Measurements from ENCODE around the gene NQO2. TPM values are rescaled to one million over a fixed set of nuclear protein-coding genes. Genes with fewer than 3 reads are reported as not detected.

Gene NQO2
- total and polyA plus RNA-seq, 2 donors (not counting 1 experiment from before 2014, with no cell fraction given), result 6.2 to 21.5 TPM

DNA sequence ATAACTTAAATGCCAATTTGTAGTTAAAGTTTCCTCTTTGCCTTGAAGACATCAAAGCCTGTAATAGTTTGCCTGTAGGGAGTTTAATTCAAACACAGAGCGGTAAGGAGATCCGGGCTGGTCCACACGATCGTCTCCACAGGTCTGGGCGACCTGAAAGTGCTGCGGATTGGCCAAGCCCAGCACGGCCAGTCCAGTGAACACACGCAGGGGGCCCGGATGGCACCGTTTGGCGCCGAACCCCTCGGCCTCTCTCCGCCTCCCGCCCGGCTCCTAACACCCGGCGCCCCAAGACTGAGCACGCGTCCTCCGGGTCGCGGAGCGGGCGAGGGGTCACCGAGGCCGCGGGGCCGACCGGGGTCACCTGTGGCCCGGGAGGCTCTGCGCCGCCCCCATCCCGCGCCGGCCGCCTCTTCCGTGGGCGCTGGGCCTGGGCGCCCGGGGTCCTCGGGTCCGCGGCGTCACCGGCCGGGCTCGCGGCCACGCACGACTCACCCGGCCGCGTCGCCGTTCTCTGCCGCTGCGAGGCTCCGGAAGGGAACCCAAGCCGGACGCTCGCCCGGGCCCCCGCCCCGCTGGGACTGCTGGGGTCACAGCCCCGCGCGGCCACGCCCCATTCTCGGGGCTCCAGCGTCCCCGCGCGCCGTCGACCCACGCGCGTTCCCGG, 28.8 kb upstream of the NQO2 start:
- H3K79me2 ChIP-seq (ENCODE audit: control insufficient read depth, insufficient read depth, low read length), result no peaks in the 10 kb centered on the region
- Mint-ChIP-seq H3K27ac (peak overlapping the region; percentile 91), H3K4me3 (peak overlapping the region; percentile 91), H3K9me3 (ENCODE audit: insufficient read depth) (no peaks in the 10 kb centered on the region), H3K27me3 (peaks cover 3% of the 10 kb centered on the region), H3K4me1 (peaks cover 45% of the 10 kb centered on the region)
- H3K27ac ChIP-seq (ENCODE audit: low read length in 2 of 2), result peak overlapping the region in 1 of 2 donors; percentile 74
- DNase-seq, result peak; percentile 63
- peaks cover 0 to 4% (median 0%) of the 10 kb centered on the region in 4 experiments for H3K27me3 ChIP-seq (replicated peaks in 1 of 4; ENCODE audit: control extremely low read depth in 1 of 4, control insufficient read depth in 3 of 4, insufficient read depth in 4 of 4, low read length in 3 of 4)
- H2AFZ ChIP-seq (ENCODE audit: insufficient read depth, low read depth, low read length, poor library complexity, severe bottlenecking), result peak overlapping the region; percentile 92
- no peaks in the 10 kb centered on the region for H3K36me3 ChIP-seq (replicated peaks in 1 of 2; ENCODE audit: control extremely low read depth in 1 of 2, control insufficient read depth in 1 of 2, extremely low read depth in 1 of 2, insufficient read depth in 2 of 2, low read length in 1 of 2)
- H3K4me1 ChIP-seq (ENCODE audit: control insufficient read depth in 2 of 2, insufficient read depth in 2 of 2, low read length in 2 of 2), result peaks cover 13 to 17% of the 10 kb centered on the region in 2 donors
- H3K9me3 ChIP-seq (ENCODE audit: control extremely low read depth in 1 of 3, control insufficient read depth in 2 of 3, insufficient read depth in 1 of 3, low read length in 2 of 3), result no peaks in the 10 kb centered on the region
- TF ChIP-seq EZH2 (IDR thresholded peaks at IDR 0.05; ENCODE audit: borderline replicate concordance, insufficient read depth, low read depth, low read length, poor library complexity, severe bottlenecking), result no peak
- TF ChIP-seq, protein P1, sequence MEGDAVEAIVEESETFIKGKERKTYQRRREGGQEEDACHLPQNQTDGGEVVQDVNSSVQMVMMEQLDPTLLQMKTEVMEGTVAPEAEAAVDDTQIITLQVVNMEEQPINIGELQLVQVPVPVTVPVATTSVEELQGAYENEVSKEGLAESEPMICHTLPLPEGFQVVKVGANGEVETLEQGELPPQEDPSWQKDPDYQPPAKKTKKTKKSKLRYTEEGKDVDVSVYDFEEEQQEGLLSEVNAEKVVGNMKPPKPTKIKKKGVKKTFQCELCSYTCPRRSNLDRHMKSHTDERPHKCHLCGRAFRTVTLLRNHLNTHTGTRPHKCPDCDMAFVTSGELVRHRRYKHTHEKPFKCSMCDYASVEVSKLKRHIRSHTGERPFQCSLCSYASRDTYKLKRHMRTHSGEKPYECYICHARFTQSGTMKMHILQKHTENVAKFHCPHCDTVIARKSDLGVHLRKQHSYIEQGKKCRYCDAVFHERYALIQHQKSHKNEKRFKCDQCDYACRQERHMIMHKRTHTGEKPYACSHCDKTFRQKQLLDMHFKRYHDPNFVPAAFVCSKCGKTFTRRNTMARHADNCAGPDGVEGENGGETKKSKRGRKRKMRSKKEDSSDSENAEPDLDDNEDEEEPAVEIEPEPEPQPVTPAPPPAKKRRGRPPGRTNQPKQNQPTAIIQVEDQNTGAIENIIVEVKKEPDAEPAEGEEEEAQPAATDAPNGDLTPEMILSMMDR (IDR thresholded peaks at IDR 0.05), result no peak
- under 1% methylated on average over 80 of the region's 80 CpGs for WGBS (ENCODE audit: insufficient coverage)
- intact Hi-C loops (cut with micrococcal nuclease), result loop anchor here (1.0 to 2.0 kb wide), 3 partner anchors 17 to 30 kb away; no protein-coding TSS in a partner anchor
- CTCF ChIA-PET, result interaction anchor here (1.0 to 1.6 kb wide), 5 partner anchors 14 to 124 kb away, joined by 3 to 8 read pairs (median 5); no protein-coding TSS in a partner anchor
- POLR2A ChIA-PET, result interaction anchor here (1.2 to 1.6 kb wide), 2 partner anchors 19 to 31 kb away, joined by 3 to 12 read pairs; no protein-coding TSS in a partner anchor
- H3K4me3 ChIP-seq (ENCODE audit: control extremely low read depth in 1 of 5, extremely low read depth in 1 of 5, insufficient read depth in 1 of 5, low read depth in 2 of 5, low read length in 4 of 5), result peak overlapping the region; percentile 49 to 86 (median 68)
- no peaks in the 10 kb centered on the region for H4K20me1 ChIP-seq (ENCODE audit: control insufficient read depth, insufficient read depth, low read length, poor library complexity, severe bottlenecking)
- peak overlapping the region; percentile 93 for H3K4me2 ChIP-seq (replicated peaks; ENCODE audit: low read depth, low read length, poor library complexity, severe bottlenecking)
- peak overlapping the region; percentile 78 for H3K9ac ChIP-seq (ENCODE audit: low read length)
- ATAC-seq (ENCODE audit: low read depth), result peak; percentile 81
